GM23248 (cell line): Measurements from ENCODE around the gene GNAQ.
"Not testable (repeated sequence)": the region's sequence is repeated elsewhere in the genome, so short reads cannot be mapped to it uniquely, and the experiment has no call there.

ENCODE experiments used
- EZH2 ChIP-seq: fragments of 200-600 bp; sonication (generic); IDR thresholded peaks from 2 replicates; pipeline ENCODE4 v1.6.1; 2018; ENCODE audit warnings: antibody characterized with exemption, mild to moderate bottlenecking; ENCODE audit not compliant: insufficient read depth, poor library complexity, severe bottlenecking
- EZH2phosphoT487 ChIP-seq: fragments of 200-600 bp; sonication (generic); IDR thresholded peaks from 2 replicates; pipeline ENCODE4 v1.6.1; 2018; ENCODE audit warnings: antibody characterized with exemption, moderate library complexity, mild to moderate bottlenecking, low read depth; ENCODE audit not compliant: insufficient read depth

- TF ChIP-seq EZH2, EZH2phosphoT487: not testable (repeated sequence)
Measured at GRCh38 chr9:77881634-77882033, 150.0 kb downstream of the GNAQ start.
